ENCODE data around the gene PSMD14. TPM values are rescaled to one million over a fixed set of nuclear protein-coding genes. Genes with fewer than 3 reads are reported as not detected.

PSMD14 gene
- total RNA-seq, 1 experiment from 2014 or later, result 81.1 TPM

GRCh38 chr2:161391737-161392506, 83.7 kb downstream of the PSMD14 start:
- CTCF ChIA-PET, result no interaction called here

GRCh38 chr2:161400076-161400475, 91.9 kb downstream of the PSMD14 start:
- CTCF ChIA-PET, result no interaction called here
- no peaks in the 10 kb centered on the region for H3K9me3 ChIP-seq
- no peak overlapping the region for H3K27ac Mint-ChIP-seq (ENCODE audit: unreplicated experiment)
- H3K9me3 Mint-ChIP-seq (ENCODE audit: unreplicated experiment), result no peaks in the 10 kb centered on the region
- peaks cover 6% of the 10 kb centered on the region for H3K4me1 Mint-ChIP-seq (ENCODE audit: low read depth, unreplicated experiment)
- no peak for DNase-seq
- peaks cover 24% of the 10 kb centered on the region for H3K36me3 Mint-ChIP-seq (ENCODE audit: insufficient read depth, unreplicated experiment)
- no peaks in the 10 kb centered on the region for H3K27me3 ChIP-seq (replicated peaks; ENCODE audit: control insufficient read depth, insufficient read depth, low read length)
- intact Hi-C loops (cut with micrococcal nuclease; ENCODE audit: unreplicated experiment), result no loop called here
- H3K36me3 ChIP-seq (ENCODE audit: control insufficient read depth, insufficient read depth, low read length), result peaks cover 1% of the 10 kb centered on the region
- no peak for TF ChIP-seq CTCF (IDR thresholded peaks at IDR 0.05; ENCODE audit: insufficient read depth in 1 of 2, low read depth in 1 of 2, low read length in 1 of 2, severe bottlenecking in 1 of 2, unreplicated experiment in 1 of 2)
- POLR2A ChIA-PET, result no interaction called here
- no peaks in the 10 kb centered on the region for H3K4me1 ChIP-seq
- no peak overlapping the region for H3K4me3 ChIP-seq (ENCODE audit: low read depth, low read length)
- no peaks in the 10 kb centered on the region for H3K27me3 Mint-ChIP-seq (ENCODE audit: insufficient read depth, unreplicated experiment)
- no TSS peak for BruUV-seq (replicated peaks)
- no peak overlapping the region for H3K4me3 Mint-ChIP-seq (ENCODE audit: unreplicated experiment)

More at GRCh38 chr2:161391737-161392506, 83.7 kb downstream of the PSMD14 start:
- no TSS peak for BruUV-seq (replicated peaks)
- POLR2A ChIA-PET, result no interaction called here
- no peak overlapping the region for H3K4me3 ChIP-seq (ENCODE audit: low read depth, low read length)
- Mint-ChIP-seq H3K27ac (ENCODE audit: unreplicated experiment) (no peak overlapping the region), H3K4me3 (ENCODE audit: unreplicated experiment) (no peak overlapping the region), H3K27me3 (ENCODE audit: insufficient read depth, unreplicated experiment) (no peaks in the 10 kb centered on the region), H3K9me3 (ENCODE audit: unreplicated experiment) (no peaks in the 10 kb centered on the region), H3K36me3 (ENCODE audit: insufficient read depth, unreplicated experiment) (peaks cover 23% of the 10 kb centered on the region), H3K4me1 (ENCODE audit: low read depth, unreplicated experiment) (peaks cover 1% of the 10 kb centered on the region)
- no peaks in the 10 kb centered on the region for H3K9me3 ChIP-seq
- intact Hi-C loops (cut with micrococcal nuclease; ENCODE audit: unreplicated experiment), result no loop called here
- TF ChIP-seq CTCF (IDR thresholded peaks at IDR 0.05; ENCODE audit: insufficient read depth in 1 of 2, low read depth in 1 of 2, low read length in 1 of 2, severe bottlenecking in 1 of 2, unreplicated experiment in 1 of 2), result no peak
- H3K36me3 ChIP-seq (ENCODE audit: control insufficient read depth, insufficient read depth, low read length), result peaks cover 3% of the 10 kb centered on the region
- no peak for DNase-seq
- H3K4me1 ChIP-seq, result no peaks in the 10 kb centered on the region
- no peaks in the 10 kb centered on the region for H3K27me3 ChIP-seq (replicated peaks; ENCODE audit: control insufficient read depth, insufficient read depth, low read length)

- H3K36me3 Mint-ChIP-seq (ENCODE audit: insufficient read depth, unreplicated experiment), result peaks cover 17% of the 10 kb centered on the region
- H3K4me1 Mint-ChIP-seq (ENCODE audit: low read depth, unreplicated experiment), result peaks cover under 1% of the 10 kb centered on the region
Observed at GRCh38 chr2:161402297-161402696, 94.1 kb downstream of the PSMD14 start.

More at GRCh38 chr2:161402297-161402696, 94.1 kb downstream of the PSMD14 start:
- TF ChIP-seq CTCF (IDR thresholded peaks at IDR 0.05; ENCODE audit: insufficient read depth in 1 of 2, low read depth in 1 of 2, low read length in 1 of 2, severe bottlenecking in 1 of 2, unreplicated experiment in 1 of 2), result no peak
- no peak for DNase-seq
- no peaks in the 10 kb centered on the region for H3K4me1 ChIP-seq
- no TSS peak for BruUV-seq (replicated peaks)
- no peaks in the 10 kb centered on the region for H3K27me3 ChIP-seq (replicated peaks; ENCODE audit: control insufficient read depth, insufficient read depth, low read length)
- ChIA-PET POLR2A (no interaction called here), CTCF (no interaction called here)
- Mint-ChIP-seq H3K27ac (ENCODE audit: unreplicated experiment) (no peak overlapping the region), H3K27me3 (ENCODE audit: insufficient read depth, unreplicated experiment) (no peaks in the 10 kb centered on the region), H3K9me3 (ENCODE audit: unreplicated experiment) (no peaks in the 10 kb centered on the region), H3K4me3 (ENCODE audit: unreplicated experiment) (no peak overlapping the region)
- intact Hi-C loops (cut with micrococcal nuclease; ENCODE audit: unreplicated experiment), result no loop called here
- H3K4me3 ChIP-seq (ENCODE audit: low read depth, low read length), result no peak overlapping the region
- no peaks in the 10 kb centered on the region for H3K9me3 ChIP-seq
- no peaks in the 10 kb centered on the region for H3K36me3 ChIP-seq (ENCODE audit: control insufficient read depth, insufficient read depth, low read length)
